Epithelial cell of proximal tubule (primary cell): ENCODE results near the gene OTOP1. TPM values are rescaled to one million over a fixed set of nuclear protein-coding genes. Genes with fewer than 3 reads are reported as not detected.
A peak's percentile ranks its signal among the peaks of the same experiment; 100 is the strongest.
"Not testable (repeated sequence)": the region's sequence is repeated elsewhere in the genome, so short reads cannot be mapped to it uniquely, and the experiment has no call there.

Experiments used
- DNase-seq: peaks from one replicate; pipeline ENCODE4 v3.0.0-alpha.2; 2011; ENCODE audit warnings: low read depth
- H3K4me3 ChIP-seq: 2 replicates; pipeline ENCODE4 v1.5.1; 2011; ENCODE audit warnings: low read depth, mild to moderate bottlenecking, low read length
- CTCF ChIP-seq: conservative IDR thresholded peaks from 2 replicates; pipeline ENCODE4 v1.5.1; 2012; ENCODE audit warnings: low read depth, mild to moderate bottlenecking, low read length
- total RNA-seq: library from RNA; depleted of rRNA; stranded (reverse); fragments of >200 nt; gene quantifications from 2 replicates; pipeline ENCODE4 v1.2.3, GENCODE V29; 2015

Gene OTOP1
- total RNA-seq, 1 donor from 2014 or later = not detected

- TF ChIP-seq CTCF = no peak
- H3K4me3 ChIP-seq = no peak overlapping the region
- no peak for DNase-seq
These were observed 23.1 kb upstream of the OTOP1 start for GRCh38 chr4:4249866-4250265.

- H3K4me3 ChIP-seq, DNase-seq: not testable (repeated sequence)
These were observed 22.6 kb upstream of the OTOP1 start for GRCh38 chr4:4249342-4249741.

GRCh38 chr4:4248885-4249203 lies 22.1 kb upstream of the OTOP1 start:
- DNase-seq = no peak
- no peak for TF ChIP-seq CTCF
- peak overlapping the region; percentile 87 for H3K4me3 ChIP-seq

- DNase-seq = peak; percentile 67
- peak; percentile 36 for TF ChIP-seq CTCF
- peak within 1 kb of the TSS; percentile 87 for H3K4me3 ChIP-seq
These were observed 21.5 kb upstream of the OTOP1 start, which contains the start of gene TMEM128 for GRCh38 chr4:4248029-4248884. TMEM128 (minus strand) TSS chr4:4248223; CDS start chr4:4248202, 21 bp downstream.

GRCh38 chr4:4247696-4248028 lies 20.9 kb upstream of the OTOP1 start:
- no peak for TF ChIP-seq CTCF
- peak; percentile 10 for DNase-seq
- H3K4me3 ChIP-seq = peak overlapping the region; percentile 87

GRCh38 chr4:4245172-4245571 lies 18.4 kb upstream of the OTOP1 start:
- no peak for DNase-seq
- H3K4me3 ChIP-seq = no peak overlapping the region
- no peak for TF ChIP-seq CTCF

- not testable (repeated sequence) for H3K4me3 ChIP-seq, DNase-seq
These were observed 12.8 kb upstream of the OTOP1 start for GRCh38 chr4:4239551-4239950.

- no peak overlapping the region for H3K4me3 ChIP-seq
- no peak for TF ChIP-seq CTCF
- DNase-seq = no peak
These were observed 6.9 kb upstream of the OTOP1 start for GRCh38 chr4:4233610-4234009.
